HG03025 (cell line): ENCODE data around the gene CCSER1.
"Not testable (repeated sequence)": the region's sequence is repeated elsewhere in the genome, so short reads cannot be mapped to it uniquely, and the experiment has no call there.

Source experiments
- ATAC-seq: cut with Tn5 transposase; IDR thresholded peaks from one replicate; pipeline ENCODE4 v1.9.1; 2021; ENCODE audit warnings: mild to moderate bottlenecking, moderate library complexity; ENCODE audit not compliant: unreplicated experiment, low FRiP score

CCSER1 gene

DNA sequence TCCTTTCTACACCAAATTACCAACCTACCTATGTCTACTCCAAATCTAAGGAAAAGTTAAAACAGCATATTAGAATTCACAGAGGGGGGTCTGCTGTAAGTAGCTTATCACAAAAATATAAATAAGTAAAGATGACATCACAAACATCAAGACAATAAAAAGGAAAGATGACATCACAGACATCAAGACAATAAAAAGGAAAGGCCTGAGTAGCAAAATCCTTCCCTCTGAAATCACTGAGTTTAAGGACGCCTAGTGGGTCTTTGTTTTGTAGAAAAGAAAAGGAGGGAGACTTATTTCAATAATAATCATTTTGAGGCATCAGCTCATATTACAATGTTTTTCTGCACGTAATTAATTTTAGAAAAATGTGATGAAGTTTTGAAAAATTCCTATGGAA, 1469.5 kb downstream of the CCSER1 start:
- ATAC-seq, result no peak

DNA sequence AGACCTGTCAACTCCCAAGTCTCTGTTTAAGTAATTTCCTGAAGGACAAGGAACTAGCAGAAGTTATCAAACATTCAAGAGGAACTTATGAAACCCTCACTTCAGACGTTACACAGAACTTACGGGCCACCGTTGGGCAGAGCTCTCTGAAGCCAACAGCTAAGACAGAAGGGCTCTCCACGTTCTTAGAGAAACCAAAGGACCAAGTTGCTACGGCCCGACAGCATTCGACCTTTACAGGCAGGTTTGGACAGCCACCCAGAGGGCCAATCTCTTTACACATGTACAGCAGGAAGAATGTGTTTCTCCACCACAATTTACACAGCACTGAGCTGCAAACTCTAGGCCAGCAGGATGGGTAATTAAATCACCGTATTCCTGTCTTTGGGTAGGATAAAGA, 1471.5 kb downstream of the CCSER1 start:
- ATAC-seq, result no peak

DNA sequence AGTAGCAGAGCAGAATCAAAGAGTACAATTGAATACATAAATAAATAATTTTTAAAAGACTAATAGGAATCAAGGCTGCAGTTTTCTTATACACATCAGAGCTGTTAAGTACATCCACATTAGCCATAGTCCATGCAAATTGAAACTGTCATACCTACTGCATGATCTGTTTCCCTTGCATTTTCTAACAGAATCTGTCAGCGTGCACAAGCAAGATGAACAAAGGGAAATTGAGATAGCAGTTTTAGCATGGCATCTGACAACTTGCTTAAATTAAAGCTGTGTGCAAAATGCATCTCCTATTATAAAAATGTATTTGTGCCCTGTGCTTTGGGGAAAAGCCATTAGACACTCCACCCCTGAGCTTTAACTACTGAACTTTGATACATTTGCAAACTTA, 1473.1 kb downstream of the CCSER1 start:
- no peak for ATAC-seq

DNA sequence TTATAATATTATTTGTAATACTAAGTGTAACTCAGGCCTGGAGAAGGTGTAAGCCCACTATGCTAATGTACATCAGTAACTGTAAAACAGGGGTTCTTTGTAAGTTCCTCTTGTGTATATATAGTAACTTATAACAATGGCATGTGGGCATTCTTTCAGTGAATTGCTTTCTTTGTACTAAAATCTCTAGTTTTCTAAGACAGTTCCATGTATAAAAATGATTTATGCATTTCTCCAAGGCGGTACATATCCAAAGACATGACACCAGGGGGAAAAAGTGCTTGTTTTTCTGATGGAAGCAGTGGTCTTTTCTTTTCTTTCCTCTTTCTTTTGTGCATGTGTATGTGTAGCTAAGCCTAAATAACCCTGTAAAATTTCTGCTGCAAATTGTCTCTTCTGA, 1474.2 kb downstream of the CCSER1 start:
- no peak for ATAC-seq

DNA sequence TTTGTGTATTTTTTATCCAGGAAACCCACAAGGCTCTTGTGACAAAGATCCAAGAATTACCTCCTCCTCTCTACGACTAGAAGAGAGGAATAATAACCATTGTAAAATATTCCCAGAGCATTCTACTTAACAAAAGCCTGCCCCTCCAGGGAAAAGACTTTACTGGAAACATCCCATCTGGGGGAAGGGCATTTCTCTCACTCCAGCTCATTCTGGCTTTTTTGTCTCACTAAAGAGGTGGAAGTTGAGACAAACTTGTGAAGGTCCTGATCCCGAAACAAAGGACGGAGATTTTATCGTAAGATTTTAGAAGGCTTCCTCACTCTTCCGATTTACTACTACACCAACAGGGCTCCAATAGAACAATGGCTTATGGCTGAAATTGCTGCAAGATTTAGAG, 1484.6 kb downstream of the CCSER1 start:
- no peak for ATAC-seq

DNA sequence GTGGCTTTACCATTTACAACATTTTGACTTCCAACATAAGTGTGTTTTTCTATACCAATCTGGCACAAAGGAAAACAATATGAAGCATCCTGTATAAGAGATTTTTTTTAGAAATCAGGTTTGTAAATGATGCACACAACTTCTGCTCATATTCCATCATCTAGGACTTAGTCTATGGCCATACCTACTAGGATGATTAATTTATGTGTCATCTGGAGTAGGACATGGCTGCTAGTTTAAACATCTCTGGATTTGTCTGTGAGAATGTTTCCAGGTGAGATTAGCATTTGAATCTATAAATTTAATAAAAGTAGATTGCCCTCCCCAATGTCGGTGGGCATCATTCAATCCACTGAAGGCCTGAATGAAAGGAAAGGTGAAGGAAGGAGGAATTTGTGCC, 1493.8 kb downstream of the CCSER1 start:
- no peak for ATAC-seq

DNA sequence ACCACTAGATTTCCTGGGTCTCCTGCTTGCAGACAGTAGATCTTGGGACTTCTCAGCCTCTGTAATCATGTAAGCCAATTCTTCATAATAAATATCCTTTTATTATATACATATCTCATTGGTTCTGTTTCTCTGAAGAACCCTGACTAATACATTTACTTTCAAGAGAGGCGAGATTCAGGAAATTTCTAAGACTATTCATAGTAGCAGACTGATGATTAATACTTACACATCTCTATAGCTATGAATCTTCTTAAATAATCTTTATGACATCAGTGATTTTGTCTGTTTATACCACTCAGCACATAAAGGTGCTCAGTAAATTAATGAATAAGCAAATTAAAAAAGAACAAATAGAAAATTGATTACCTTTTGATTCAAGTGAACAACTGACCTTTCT, 1494.3 kb downstream of the CCSER1 start:
- ATAC-seq, result no peak

DNA sequence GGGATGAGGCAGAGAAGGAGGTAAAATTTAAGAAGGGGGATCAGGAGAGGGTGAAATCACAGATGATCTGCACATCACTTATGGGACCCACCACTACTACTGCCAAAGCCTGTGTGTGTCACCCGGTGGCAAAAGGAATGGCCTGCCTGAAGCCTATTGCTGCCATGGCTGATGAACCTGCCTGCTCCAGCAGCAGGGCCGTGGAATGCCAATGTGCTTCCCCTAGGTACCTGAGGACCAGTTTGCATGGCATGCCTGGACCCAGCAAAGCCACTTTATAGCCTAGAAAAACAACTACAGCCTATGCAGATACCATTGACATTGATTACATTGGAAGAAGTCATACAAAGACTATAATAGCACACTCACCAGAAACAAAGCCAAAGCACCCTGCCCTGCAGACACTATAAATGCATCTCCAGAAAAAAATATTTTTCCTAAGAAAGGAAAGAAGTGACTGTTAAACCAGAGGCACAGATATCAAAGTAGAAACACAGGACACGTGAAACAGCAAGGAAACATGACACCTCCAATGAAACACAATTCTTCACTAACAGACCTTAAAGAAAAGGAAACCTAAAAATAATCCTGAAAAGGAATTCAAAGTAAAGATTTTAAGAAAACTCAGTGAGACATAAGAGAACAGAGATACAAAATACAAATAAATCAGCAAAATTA, 1495.9 kb downstream of the CCSER1 start:
- no peak for ATAC-seq

DNA sequence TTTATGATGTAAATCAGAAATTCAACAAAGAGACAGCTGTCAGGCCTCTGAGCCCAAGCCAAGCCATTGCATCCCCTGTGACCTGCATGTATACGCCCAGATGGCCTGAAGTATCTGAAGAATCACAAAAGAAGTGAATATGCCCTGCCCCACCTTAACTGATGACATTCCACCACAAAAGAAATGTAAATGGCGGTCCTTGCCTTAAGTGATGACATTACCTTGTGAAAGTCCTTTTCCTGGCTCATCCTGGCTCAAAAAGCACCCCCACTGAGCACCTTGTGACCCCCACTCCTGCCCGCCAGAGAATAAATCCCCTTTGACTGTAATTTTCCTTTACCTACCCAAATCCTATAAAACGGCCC, 1496.4 kb downstream of the CCSER1 start:
- ATAC-seq, result not testable (repeated sequence)

DNA sequence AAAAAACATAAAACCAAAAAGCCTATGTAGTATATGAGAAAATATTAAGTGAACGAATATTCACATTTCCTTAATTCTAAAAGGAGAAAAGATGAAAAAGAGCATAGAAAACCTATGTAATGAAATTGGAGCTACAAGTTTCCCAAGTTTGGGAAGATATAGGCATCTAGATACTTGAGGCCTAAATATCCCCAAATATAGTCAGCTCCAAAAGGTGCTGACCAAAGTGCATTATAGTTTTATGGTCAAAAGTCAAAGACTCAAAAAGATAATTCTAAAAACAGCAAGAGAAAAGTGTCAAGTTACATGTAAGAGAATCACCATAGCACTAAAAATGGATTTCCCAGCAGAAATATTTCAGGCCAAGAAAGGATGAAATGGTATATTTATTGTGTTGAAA, 1502.9 kb downstream of the CCSER1 start:
- no peak for ATAC-seq

DNA sequence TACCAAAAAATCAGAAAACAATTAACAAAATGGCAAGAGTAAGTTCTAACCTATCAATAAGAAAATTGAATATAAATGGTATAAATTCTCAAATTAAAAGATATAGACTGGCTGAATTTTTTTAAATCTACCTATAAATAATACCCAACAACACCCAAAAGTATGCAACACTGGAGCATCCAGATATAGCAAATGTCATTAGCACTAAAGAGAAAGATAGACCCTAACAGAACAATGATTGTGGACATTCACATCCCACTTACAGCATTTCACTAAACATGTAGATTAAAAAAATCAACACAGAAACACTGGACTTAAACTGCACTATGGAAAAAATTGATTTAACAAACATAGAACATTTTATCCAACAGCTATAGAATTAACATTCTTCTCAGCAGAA, 1503.6 kb downstream of the CCSER1 start:
- ATAC-seq, result no peak

DNA sequence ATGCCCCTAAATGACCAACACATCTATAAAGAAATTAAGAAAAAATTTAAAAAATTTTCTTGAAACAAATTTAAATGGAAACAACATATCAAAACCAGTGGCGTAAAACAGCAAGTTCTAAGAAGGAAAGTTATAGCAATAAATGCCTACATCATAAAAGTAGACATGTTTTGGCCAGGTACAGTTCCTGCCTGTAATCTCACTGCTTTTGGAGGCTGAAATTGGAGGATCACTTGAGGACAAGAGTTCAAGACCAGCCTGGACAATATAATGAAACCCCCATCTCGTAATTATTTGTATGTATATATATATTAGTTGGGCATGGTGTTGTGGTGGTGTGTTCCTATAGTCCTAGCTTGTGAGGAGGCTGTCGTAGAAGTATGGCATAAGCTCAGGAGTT, 1504.1 kb downstream of the CCSER1 start:
- no peak for ATAC-seq

DNA sequence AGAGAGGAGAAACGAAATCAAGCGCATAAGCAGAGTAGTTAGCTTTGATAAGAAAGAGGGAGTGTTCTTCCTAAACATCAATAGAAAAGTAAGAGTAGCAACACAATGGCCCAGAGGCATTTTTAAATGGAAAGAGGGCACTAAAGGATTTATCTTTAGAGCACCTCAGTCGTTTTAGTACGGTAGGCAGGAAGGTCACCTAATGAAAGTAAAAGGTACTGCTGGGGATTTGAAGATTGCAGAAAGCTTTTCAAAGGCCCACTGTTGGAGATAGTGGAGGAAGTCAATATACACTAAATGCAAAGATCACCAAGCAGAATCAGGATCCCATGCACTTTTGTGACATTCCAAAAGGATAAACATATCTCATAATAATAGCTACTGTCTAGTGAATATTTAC, 1508.9 kb downstream of the CCSER1 start:
- ATAC-seq, result no peak
